MM.1S (cell line): Measurements from ENCODE around the gene AKR7A3.

ENCODE experiments used
- CTCF ChIP-seq: fragments of 300-600 bp; sonication (generic); IDR thresholded peaks from 2 replicates; pipeline ENCODE4 v1.5.1; 2016; ENCODE audit warnings: antibody characterized with exemption, low read length, mixed read lengths
- EZH2 ChIP-seq: fragments of 300-600 bp; sonication (generic); optimal IDR thresholded peaks from 2 replicates; pipeline ENCODE3; 2017; ENCODE audit warnings: low read depth, mild to moderate bottlenecking, antibody characterized with exemption, low read length, mixed read lengths
- EZH2phosphoT487 ChIP-seq: fragments of 300-600 bp; sonication (generic); IDR thresholded peaks from 2 replicates; pipeline ENCODE4 v1.6.1; 2018; ENCODE audit warnings: antibody characterized with exemption, low read length

- TF ChIP-seq CTCF (no peak), EZH2 (no peak), EZH2phosphoT487 (no peak)
Observed at GRCh38 chr1:19333587-19334354, 45.2 kb upstream of the AKR7A3 start.
